ENCODE measurements around the gene PRRT1B.
"Not testable (repeated sequence)": the region's sequence is repeated elsewhere in the genome, so short reads cannot be mapped to it uniquely, and the experiment has no call there.

The PRRT1B gene

GRCh38 chr9:131550465-131550864 is 5.1 kb downstream of the PRRT1B start:
- DNase-seq (ENCODE audit: low spot score), result not testable (repeated sequence)

DNA sequence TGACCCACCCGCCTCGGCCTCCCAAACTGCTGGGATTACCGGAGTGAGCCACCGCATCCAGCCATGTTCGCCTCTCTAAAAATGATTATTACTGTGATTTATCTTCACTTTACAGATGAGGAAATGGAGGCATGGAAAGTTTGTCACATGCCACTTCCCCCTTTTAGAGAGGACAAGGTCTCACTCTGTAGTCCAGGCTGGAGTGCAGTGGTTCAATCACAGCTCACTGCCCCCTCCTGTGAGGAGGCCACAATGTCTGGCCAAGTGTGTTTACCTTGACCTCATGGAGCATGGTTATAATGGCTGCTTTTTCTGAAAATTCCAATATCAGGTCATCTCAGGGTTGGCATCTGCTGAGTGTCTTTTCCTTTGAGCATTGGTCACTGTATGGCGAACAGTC is 6.7 kb downstream of the PRRT1B start:
- DNase-seq (ENCODE audit: low spot score), result no peak

DNA sequence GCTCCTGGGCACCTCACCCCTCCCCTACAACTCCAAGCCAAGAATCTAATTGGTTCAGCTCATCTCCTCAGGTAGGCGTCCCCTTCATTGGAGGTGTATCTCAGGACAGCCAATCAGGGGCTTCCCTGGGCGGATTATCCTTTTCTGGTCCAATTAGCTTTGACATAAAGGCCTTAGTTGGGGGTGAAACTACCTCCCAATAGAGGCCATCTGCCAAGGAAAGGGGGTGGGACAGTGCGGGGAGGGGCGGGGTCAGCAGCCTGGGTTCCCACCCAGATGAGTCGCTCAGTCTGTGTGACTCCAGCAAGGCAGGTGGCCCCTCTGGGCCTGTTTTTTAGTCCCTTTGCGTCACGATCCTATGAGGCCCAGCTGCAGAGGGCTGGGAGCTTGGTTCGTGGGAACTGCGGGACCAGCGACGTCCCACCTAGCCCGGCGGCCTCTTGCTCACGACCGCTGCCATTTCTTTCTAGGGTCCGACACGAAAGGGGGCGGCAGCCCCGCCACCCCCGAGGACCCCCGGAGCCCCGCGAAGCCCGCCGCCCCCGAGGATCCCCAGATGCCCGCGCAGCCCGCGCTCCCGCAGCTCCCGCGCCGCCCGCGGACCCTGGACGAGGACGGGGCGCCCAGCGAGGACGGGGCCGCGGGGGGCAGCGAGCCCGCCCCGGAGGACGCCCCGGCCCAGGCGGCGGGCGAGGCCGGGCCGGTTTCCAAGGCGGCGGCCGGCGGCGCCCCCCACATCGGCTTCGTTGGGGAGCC is 8.9 kb downstream of the PRRT1B start:
- no peak for DNase-seq (ENCODE audit: low spot score)

DNA sequence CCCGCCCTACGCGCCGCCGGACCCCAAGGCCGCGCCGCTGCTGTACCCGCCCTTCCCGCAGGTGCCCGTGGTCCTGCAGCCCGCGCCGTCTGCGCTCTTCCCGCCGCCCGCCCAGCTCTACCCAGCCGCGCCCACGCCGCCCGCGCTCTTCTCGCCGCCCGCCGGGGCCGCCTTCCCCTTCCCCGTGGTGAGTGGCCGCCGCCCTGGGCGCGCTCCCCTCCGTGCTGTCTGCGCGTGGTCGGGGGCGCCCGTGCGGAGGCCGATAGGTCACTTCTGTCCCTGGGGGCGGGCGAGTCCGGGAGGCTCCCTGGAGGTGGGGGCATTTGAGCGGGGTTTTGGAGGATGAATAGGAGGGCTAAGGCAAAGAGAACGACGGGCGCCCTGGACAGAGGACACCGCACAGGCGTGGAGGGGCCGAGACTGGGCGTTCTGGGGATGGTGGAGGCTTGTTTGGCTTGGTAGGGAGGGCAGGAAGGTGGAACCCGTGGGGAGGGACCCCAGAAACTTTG is 9.6 kb downstream of the PRRT1B start:
- no peak for DNase-seq (ENCODE audit: low spot score)

DNA sequence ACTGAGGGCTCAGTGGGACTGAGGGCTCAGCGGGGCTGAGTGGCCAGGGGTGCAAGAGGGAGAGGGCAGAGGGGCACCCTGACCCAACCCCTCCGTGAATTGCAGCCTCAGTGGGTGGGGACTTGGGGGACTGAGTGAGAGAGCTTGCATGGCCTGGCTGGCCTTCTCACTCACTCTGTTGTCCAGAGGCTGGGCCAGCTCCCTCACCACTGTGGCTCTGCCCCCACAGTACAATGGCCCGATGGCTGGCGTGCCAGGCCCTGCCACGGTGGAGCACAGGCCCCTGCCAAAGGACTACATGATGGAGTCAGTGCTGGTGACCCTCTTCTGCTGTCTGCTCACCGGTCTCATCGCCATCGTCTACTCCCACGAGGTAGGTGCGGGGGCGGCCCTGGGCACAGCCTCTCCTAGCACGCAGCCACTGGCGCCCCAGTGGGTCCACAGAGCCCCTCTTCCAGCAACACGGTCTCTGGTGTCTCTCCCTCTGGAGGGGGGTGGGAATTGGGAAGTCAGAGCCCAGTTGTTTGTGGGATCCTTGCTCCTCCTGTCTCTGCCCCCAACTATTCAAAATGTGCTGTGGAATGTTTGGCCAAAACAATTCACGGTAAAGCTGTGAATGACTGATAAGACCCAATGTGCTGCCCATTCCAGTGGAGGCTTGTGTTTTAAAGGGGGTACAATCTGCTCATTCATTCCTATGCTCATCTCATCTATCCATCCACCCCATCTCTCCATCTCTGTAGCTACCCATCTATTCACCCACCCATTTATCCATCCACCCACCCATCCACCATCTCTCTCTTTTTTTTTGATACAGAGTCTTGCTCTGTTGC is 10.7 kb downstream of the PRRT1B start:
- DNase-seq (ENCODE audit: low spot score), result no peak

GRCh38 chr9:131557855-131558548 is 12.7 kb downstream of the PRRT1B start:
- DNase-seq (ENCODE audit: low spot score), result no peak

- DNase-seq (ENCODE audit: low spot score), result no peak
Observed at GRCh38 chr9:131559421-131560000, 14.2 kb downstream of the PRRT1B start.

DNA sequence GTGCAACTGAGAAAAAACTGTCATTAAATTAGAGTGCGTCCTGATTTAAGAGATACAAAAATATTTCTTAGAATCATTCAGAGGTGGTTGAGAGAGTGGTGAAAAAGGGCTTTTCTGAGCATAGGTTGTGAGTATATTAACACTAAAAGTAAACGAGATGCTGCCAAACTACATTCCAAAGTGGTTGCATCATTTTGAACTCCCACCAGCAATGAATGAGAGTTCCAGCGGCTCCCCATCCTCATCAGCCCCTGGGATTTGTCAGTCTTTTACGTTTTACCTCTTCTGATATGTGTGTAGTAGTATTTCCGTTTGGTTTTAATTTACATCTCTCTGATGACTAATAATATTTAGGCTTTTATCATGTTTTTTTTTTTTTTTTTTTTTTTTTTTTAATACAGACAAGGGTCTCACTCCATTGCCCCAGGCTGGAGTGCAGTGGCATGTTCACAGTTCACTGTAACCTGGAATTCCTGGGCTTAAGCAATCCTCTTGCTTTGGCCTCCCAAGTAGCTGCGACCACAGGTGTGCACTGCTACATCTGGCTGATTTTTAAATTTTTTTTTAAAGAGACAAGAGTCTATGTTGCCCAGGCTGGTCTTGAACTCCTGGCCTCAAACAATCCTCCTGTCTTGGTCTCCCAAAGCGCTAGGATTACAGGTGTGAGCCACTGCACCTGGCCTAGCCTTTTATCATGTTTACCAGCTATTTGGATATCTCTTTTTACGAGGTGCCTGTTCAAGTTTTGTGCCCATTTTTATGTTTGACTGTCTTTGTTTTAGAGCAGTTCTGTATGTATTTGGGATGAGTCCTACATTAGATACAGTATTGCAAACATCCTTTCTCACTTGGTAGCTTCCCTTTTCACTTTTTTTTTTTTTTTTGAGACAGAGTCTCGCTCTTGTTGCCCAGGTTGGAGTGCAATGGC is 17.0 kb downstream of the PRRT1B start:
- DNase-seq (ENCODE audit: low spot score), result no peak

GRCh38 chr9:131565369-131565768 is 20.0 kb downstream of the PRRT1B start:
- DNase-seq (ENCODE audit: low spot score), result no peak

- DNase-seq (ENCODE audit: low spot score), result no peak
Observed at GRCh38 chr9:131566158-131566557, 20.8 kb downstream of the PRRT1B start.

DNA sequence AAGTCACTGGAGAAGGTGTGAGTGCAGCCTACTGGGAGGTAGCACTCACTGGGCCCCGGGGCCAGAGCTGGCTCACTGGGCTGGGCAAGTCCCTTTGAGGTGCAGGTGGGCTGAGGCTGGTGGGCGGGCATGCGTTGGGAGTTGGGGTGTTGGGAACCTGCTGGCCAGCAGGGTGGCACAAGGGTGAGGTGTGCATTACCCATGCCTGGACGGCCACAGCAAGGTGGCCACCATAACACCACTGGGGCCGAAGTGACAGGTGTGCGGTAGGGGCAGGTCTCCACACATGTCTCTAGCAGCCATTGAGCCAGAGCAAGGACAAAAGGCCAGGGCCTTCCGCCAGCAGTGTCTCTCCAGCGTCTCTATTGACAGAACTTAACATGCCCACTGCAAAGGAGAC is 22.6 kb downstream of the PRRT1B start:
- DNase-seq (ENCODE audit: low spot score), result no peak

- DNase-seq (ENCODE audit: low spot score), result no peak
Observed at GRCh38 chr9:131574730-131575640, 29.7 kb downstream of the PRRT1B start.

- DNase-seq (ENCODE audit: low spot score), result no peak
Observed at GRCh38 chr9:131575946-131576853, 30.9 kb downstream of the PRRT1B start.

- DNase-seq (ENCODE audit: low spot score), result no peak
Observed at GRCh38 chr9:131577005-131578000, 32.0 kb downstream of the PRRT1B start.

- DNase-seq (ENCODE audit: low spot score), result no peak
Observed at GRCh38 chr9:131578021-131578420, 32.7 kb downstream of the PRRT1B start.

DNA sequence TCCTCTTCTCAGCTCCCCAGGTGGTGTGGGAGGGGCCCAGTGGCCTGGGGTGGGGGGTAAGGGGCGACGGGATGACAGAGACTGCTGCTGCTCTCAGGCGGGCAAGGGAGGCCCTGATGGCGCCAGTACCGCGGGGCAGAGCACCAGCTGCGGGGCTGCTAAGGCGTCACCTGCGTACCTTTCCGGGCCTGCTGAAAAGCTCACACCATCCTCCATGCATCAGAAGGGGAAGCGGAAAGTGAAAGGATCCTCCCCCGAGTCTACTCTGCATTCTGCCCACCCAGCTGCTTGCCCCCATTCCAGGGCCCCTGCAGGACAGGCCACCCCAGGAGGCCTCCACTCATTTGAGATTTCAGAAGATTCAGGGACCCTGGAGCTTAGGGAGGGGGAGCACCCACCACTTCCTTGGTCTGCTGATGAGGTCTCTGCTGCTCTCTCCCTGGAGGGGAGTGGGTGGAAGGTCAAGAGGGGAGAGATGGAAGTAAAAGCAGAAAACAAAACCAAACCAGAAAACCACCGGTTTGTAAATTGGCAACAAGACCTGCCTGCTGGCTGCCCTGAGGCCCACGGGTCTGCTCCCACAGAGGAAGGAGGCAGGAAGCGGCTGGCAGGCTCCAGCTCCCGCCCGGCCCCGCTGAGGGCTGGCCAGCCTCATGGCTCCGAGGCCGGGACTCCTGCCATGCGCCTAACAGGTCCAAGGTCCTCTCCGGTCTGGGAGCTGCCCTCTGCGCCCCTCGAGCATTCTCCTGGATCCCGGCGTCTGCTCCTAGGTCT is 33.6 kb downstream of the PRRT1B start:
- no peak for DNase-seq (ENCODE audit: low spot score)

- no peak for DNase-seq (ENCODE audit: low spot score)
Observed at GRCh38 chr9:131579789-131580211, 34.5 kb downstream of the PRRT1B start.

Data from RKO (cell line).